ENCODE data around the gene FLYWCH2. TPM values are rescaled to one million over a fixed set of nuclear protein-coding genes. Genes with fewer than 3 reads are reported as not detected.
A peak's percentile ranks its signal among the peaks of the same experiment; 100 is the strongest.

Gene FLYWCH2
- total RNA-seq, 1 donor from 2014 or later: 45.9 TPM

DNA sequence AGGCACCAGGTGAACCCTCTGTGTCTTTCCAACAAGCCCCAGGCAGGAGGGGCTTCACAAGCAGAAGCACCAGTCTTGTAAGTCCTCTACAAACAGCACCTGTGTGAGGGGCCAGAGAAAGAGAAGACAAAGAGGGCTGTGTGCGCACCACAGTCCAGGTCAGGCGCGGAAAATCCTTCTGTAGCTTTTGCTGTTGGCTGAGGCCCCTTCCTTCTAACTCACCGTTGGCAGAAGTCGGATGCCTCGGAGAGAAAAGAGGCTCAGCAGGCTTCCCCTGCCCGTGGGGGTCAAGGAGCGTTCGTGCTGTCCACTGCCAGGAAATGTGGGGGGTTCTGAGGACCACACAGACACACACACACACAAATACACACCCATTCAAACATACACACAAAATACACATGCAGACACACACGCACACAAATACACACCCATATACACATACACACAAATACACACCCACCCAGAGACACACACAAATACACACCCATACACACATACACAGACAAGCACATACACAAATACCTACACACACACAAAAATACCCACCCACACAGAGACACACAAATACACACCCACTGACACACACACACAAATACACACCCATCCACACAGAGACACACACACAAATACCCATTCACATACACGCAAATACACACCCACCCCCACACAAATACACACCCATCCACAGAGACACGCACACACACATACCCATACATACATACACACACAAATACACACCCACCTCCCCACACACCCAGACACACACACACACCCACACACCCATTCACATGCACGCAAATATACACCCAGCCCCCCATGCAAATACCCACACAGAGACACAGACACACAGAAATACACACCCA, 46.1 kb upstream of the FLYWCH2 start:
- Mint-ChIP-seq H3K27me3 (peaks cover 34% of the 10 kb centered on the region), H3K9me3 (no peaks in the 10 kb centered on the region), H3K4me1 (ENCODE audit: unreplicated experiment) (no peaks in the 10 kb centered on the region), H3K36me3 (no peaks in the 10 kb centered on the region), H3K4me3 (no peak overlapping the region), H3K27ac (no peak overlapping the region)
- DNase-seq (ENCODE audit: extremely low spot score, unreplicated experiment): no peak
- no peak for TF ChIP-seq CTCF (conservative IDR thresholded peaks at IDR 0.05)

GRCh38 chr16:2838928-2839327, 44.1 kb upstream of the FLYWCH2 start:
- peak overlapping the region; percentile 55 for H3K27ac Mint-ChIP-seq

GRCh38 chr16:2839650-2840450, 43.2 kb upstream of the FLYWCH2 start:
- H3K4me3 Mint-ChIP-seq: no peak overlapping the region
- H3K27me3 Mint-ChIP-seq: peaks cover 31% of the 10 kb centered on the region
- no peak for TF ChIP-seq CTCF (conservative IDR thresholded peaks at IDR 0.05)
- no peak for DNase-seq (ENCODE audit: extremely low spot score, unreplicated experiment)
- H3K9me3 Mint-ChIP-seq: no peaks in the 10 kb centered on the region
- H3K4me1 Mint-ChIP-seq (ENCODE audit: unreplicated experiment): no peaks in the 10 kb centered on the region
- no peaks in the 10 kb centered on the region for H3K36me3 Mint-ChIP-seq
- no peak overlapping the region for H3K27ac Mint-ChIP-seq

More at GRCh38 chr16:2838928-2839327, 44.1 kb upstream of the FLYWCH2 start:
- DNase-seq (ENCODE audit: extremely low spot score, unreplicated experiment): no peak
- no peaks in the 10 kb centered on the region for H3K36me3 Mint-ChIP-seq
- H3K4me3 Mint-ChIP-seq: no peak overlapping the region
- H3K9me3 Mint-ChIP-seq: no peaks in the 10 kb centered on the region
- peaks cover 33% of the 10 kb centered on the region for H3K27me3 Mint-ChIP-seq
- H3K4me1 Mint-ChIP-seq (ENCODE audit: unreplicated experiment): no peaks in the 10 kb centered on the region
- TF ChIP-seq CTCF (conservative IDR thresholded peaks at IDR 0.05): peak; percentile 87

DNA sequence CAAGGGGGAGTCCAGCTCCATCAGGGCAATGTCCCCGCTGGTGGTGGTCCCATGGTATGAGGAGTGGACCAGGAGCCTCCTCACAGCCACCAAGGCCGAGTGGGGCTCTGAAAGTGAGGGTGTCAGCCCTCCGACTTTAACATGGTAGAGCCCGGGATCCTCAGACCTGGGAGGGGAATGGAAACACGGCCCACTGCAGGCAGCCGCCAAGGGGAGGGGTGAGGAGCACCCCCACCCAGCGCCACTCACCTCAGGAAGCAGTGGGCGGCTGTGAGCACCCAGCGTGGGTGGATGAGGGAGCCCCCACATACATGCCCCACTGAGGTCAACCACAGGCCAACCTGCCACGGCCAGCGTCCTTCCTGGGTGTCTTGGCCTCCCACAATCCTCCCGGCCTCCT, 42.1 kb upstream of the FLYWCH2 start:
- Mint-ChIP-seq H3K36me3 (no peaks in the 10 kb centered on the region), H3K27ac (no peak overlapping the region), H3K27me3 (peaks cover 35% of the 10 kb centered on the region), H3K4me3 (no peak overlapping the region), H3K9me3 (no peaks in the 10 kb centered on the region), H3K4me1 (ENCODE audit: unreplicated experiment) (no peaks in the 10 kb centered on the region)
- TF ChIP-seq CTCF (conservative IDR thresholded peaks at IDR 0.05): no peak
- no peak for DNase-seq (ENCODE audit: extremely low spot score, unreplicated experiment)

- H3K4me3 Mint-ChIP-seq: no peak overlapping the region
- no peak for DNase-seq (ENCODE audit: extremely low spot score, unreplicated experiment)
Measured at GRCh38 chr16:2841606-2842339, 41.2 kb upstream of the FLYWCH2 start.

More at GRCh38 chr16:2841606-2842339, 41.2 kb upstream of the FLYWCH2 start:
- no peaks in the 10 kb centered on the region for H3K9me3 Mint-ChIP-seq
- H3K27ac Mint-ChIP-seq: no peak overlapping the region
- no peaks in the 10 kb centered on the region for H3K4me1 Mint-ChIP-seq (ENCODE audit: unreplicated experiment)
- TF ChIP-seq CTCF (conservative IDR thresholded peaks at IDR 0.05): no peak
- H3K27me3 Mint-ChIP-seq: peaks cover 31% of the 10 kb centered on the region
- no peaks in the 10 kb centered on the region for H3K36me3 Mint-ChIP-seq
